Forelimb muscle (tissue), 1 donor: Measurements from ENCODE around the gene SHQ1. TPM values are rescaled to one million over a fixed set of nuclear protein-coding genes. Genes with fewer than 3 reads are reported as not detected.
"Not testable (repeated sequence)": the region's sequence is repeated elsewhere in the genome, so short reads cannot be mapped to it uniquely, and the experiment has no call there.

Source experiments
- DNase-seq: peaks from one replicate; pipeline ENCODE4 v3.0.0-alpha.2; 2013; ENCODE audit warnings: low read depth
- polyA plus RNA-seq: library from polyadenylated mRNA; unstranded; fragments of 120-200 nt; gene quantifications from one replicate; pipeline ENCODE4 v1.2.1, GENCODE V29; 2013; ENCODE audit not compliant: insufficient read length

Gene SHQ1
- polyA plus RNA-seq, 1 donor: 12.4 TPM

GRCh38 chr3:72800869-72801268 lies 47.4 kb downstream of the SHQ1 start:
- no peak for DNase-seq

GRCh38 chr3:72798552-72799195 lies 49.6 kb downstream of the SHQ1 start:
- no peak for DNase-seq

- no peak for DNase-seq
Measured at GRCh38 chr3:72797773-72798543, 50.3 kb downstream of the SHQ1 start.

DNA sequence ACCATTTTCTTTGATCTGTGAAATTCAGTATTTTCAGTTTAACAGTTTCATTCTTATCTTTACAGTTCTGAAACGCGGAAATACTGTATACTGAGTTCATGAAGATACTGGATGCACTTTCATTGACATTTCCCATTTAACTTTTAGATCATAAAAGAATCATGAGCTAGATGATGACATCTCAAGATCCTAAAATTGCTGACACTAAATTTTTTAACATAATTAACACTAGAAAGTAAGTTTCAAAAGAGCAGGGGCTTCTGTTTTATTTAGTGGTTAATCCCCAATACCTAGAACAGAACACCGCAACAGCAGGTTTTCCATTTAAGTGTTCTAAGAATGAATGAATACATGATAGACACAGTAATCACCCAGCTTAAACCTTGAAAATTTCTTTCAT lies 54.2 kb downstream of the SHQ1 start:
- DNase-seq: no peak

GRCh38 chr3:72791161-72791560 lies 57.1 kb downstream of the SHQ1 start:
- no peak for DNase-seq

GRCh38 chr3:72789786-72790185 lies 58.5 kb downstream of the SHQ1 start:
- DNase-seq: no peak

- DNase-seq: not testable (repeated sequence)
Measured at GRCh38 chr3:72788232-72788631, 60.0 kb downstream of the SHQ1 start.

DNA sequence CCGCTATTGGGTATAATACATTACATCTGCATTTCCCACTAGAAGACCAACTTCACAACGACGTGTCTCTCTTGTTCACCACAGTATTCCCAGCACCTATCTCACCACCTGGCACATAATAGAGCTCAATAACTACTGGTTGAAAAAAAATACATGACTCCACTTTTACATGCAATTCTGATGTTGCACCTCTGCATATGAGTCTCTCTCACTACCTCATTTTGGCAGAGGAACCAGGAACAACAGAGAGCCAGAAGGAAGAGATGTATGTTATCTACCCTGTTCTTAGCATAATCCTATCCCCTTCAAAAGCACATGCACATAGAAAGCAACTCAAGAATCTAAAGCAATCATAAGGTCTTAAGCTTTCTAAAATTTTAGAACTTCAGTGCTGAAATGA lies 61.6 kb downstream of the SHQ1 start:
- DNase-seq: no peak

GRCh38 chr3:72784226-72784625 lies 64.0 kb downstream of the SHQ1 start:
- DNase-seq: no peak

DNA sequence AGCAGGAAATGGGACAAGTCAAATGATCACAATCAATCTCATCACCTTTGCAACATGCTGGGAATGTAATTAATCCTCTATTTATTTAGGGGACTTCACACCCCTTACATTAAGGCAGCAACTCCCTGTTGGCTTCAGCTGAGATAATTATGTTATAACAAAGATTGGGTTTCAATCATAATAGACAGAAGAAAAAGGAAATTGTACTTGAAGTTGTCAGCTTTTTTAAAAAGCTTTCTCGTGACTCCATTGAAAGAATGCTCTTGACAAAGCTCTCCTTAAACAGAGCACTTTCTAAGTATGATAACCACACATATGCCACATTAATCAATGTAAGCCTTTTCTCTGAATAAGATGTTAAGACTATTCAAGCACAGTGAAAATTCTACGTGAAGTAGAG lies 65.7 kb downstream of the SHQ1 start:
- no peak for DNase-seq

- no peak for DNase-seq
Measured at GRCh38 chr3:72769758-72770540, 78.3 kb downstream of the SHQ1 start.

GRCh38 chr3:72768936-72769335 lies 79.3 kb downstream of the SHQ1 start:
- no peak for DNase-seq

GRCh38 chr3:72768481-72768880 lies 79.8 kb downstream of the SHQ1 start:
- DNase-seq: no peak

GRCh38 chr3:72768006-72768441 lies 80.2 kb downstream of the SHQ1 start:
- no peak for DNase-seq

DNA sequence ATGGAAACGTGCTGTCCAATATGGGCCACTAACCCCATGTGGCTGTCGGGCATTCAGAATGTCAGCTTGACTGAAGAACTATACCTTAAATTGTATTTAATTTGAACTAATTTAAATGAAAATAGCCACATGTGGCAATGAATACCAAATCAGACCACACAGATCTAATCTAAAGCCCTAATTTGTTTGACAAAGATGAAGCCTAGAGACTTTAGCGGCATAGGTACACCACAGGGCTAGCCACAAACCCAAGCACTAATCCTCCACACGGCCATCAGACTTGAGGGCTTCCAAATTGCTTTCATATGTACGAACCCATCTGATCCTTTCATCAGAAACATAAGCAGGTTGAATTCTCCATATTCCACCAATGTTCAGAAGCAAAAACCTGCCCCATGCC lies 81.4 kb downstream of the SHQ1 start:
- no peak for DNase-seq

- no peak for DNase-seq
Measured at GRCh38 chr3:72763751-72764440, 84.3 kb downstream of the SHQ1 start.

- no peak for DNase-seq
Measured at GRCh38 chr3:72761410-72761809, 86.8 kb downstream of the SHQ1 start.

DNA sequence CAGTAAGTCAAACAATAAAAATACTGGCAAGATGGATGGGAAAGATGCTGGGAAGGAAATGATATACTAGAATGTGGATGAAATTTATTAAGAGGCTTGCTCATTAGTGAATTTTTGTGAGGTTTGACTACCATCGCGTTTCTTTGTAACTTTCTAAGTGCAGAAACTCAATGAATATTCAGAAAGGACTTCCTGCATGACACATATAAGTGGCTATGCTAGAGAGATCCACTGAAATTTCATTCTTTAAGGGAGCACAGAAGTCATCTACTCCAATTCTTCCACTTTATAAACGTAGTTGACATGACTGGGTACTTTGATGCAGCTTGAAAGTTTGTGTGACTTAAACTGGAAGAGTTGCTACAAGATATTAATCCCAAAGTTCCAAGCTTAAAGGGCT lies 88.0 kb downstream of the SHQ1 start:
- DNase-seq: no peak

DNA sequence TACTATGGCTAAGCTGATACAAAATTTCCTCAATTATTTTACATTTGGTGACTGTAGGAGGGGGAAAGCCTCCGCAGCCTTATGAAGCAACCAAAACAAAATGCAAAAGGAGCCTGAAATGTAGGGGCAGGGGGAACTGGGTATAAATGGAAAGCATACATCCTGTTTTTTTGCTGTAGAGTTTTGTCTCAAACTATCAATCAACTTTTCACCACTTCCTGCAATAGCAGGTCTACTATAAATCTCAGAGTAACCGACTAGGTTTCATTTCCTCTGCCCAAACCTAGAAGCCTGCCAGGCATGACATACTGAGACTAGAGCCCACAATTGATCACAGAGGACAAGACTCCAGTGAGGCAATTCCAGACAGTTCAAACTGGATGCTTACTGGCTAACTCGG lies 91.3 kb downstream of the SHQ1 start:
- DNase-seq: no peak

GRCh38 chr3:72754582-72754981 lies 93.7 kb downstream of the SHQ1 start:
- no peak for DNase-seq

GRCh38 chr3:72753495-72753894 lies 94.8 kb downstream of the SHQ1 start:
- no peak for DNase-seq

DNA sequence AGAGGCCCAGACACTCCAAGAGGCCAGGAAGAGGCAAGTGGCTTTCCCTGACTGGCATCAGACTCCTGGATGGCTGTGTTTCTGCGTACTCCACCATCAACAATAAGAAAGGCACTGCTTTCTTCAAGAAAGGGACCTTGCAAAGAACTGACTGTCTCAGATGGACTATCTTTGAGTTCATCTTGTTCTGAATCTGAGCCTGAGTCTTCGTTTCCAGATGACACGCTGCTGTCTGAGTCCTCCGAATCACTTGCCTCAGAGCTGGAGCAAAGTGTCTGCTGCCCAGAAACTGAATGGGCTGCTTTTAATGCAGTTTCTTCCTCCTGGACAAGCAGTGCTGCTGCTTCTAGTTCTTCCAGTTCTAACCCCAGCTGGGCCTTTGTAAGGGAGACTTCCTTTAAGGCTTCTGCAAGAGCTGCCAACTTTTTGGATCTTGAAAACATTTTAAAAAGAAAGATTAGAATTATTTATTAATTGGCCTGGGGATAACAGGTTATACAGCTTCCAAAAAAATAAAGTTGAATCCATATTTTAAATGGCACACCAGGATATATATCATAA lies 97.8 kb downstream of the SHQ1 start:
- no peak for DNase-seq
